ENCODE measurements around the gene SPRY1. TPM values are rescaled to one million over a fixed set of nuclear protein-coding genes. Genes with fewer than 3 reads are reported as not detected.

The SPRY1 gene
- total and polyA plus RNA-seq, 2 of the 8 experiments (the other 6 are each of a cell fraction or from before 2014, with no cell fraction given) = 11.7 to 56.2 TPM

DNA sequence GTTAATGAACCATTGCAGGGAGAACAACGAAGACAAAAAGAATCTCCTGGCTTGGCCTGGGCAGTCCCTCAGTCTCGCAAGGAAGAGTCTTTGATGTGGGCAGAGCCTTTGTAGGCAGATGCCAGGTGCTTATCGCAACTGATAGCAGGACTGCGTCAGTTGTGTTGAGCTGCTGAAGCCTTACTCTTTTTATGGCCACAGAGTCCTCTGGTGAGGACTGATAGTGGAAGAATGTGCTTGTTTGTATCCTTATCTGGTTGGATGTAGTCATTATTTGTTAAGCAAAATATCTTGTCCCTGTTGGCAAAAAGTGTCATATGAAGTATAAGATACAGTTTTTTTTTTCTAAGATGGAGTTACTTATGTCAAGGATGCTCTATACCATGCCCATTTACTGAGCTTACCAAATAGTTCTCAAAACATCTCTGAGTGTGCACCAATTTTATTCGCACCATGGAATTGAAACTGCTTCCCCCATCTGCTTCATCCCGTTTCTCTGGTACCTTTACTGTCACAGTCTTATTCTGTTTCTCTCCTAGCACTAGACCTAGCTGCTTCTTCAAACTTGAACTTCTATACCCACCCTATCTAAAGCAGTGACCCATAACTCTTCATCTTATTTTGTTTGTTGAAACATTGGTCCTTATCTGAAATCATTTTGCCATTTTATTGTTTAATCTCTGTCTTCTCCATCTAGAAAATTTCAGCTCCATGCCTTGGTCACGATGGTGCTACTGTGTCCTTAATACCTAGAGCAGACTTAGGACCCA lies 47.0 kb upstream of the SPRY1 start:
- Histone ChIP-seq H3K56ac (replicated peaks; ENCODE audit: insufficient read length, low read depth, low read length) (no peak overlapping the region), H3K36me3 (ENCODE audit: control insufficient read depth in 2 of 4, insufficient read depth in 4 of 4, low read length in 3 of 4) (no peaks in the 10 kb centered on the region), H2BK15ac (ENCODE audit: low read length) (no peak overlapping the region), H3K9ac (replicated peaks in 1 of 4; ENCODE audit: extremely low read depth in 1 of 4, low read depth in 3 of 4, low read length in 3 of 4) (no peak overlapping the region), H3K4me2 (ENCODE audit: insufficient read depth in 1 of 2, low read depth in 2 of 2, low read length in 2 of 2) (no peak overlapping the region), H3K14ac (ENCODE audit: insufficient read length) (no peak overlapping the region), H3K79me1 (ENCODE audit: low read depth, low read length) (no peaks in the 10 kb centered on the region), H2AFZ (ENCODE audit: low read length) (no peak overlapping the region), H2BK5ac (ENCODE audit: low read depth, low read length) (no peak overlapping the region), H3K9me3 (ENCODE audit: insufficient read depth in 2 of 2, low read depth in 1 of 2, low read length in 1 of 2) (no peaks in the 10 kb centered on the region), H3K27ac (ENCODE audit: low read depth, low read length) (no peak overlapping the region), H3K23ac (ENCODE audit: insufficient read length) (no peak overlapping the region), H4K8ac (ENCODE audit: extremely low read depth, insufficient read depth, low read length) (no peak overlapping the region), H2AK5ac (ENCODE audit: low read depth, low read length) (no peak overlapping the region), H2BK120ac (replicated peaks; ENCODE audit: low read depth, low read length) (no peak overlapping the region), H2BK12ac (ENCODE audit: low read depth, low read length) (no peak overlapping the region), H3K4me1 (replicated peaks in 1 of 4; ENCODE audit: control insufficient read depth in 3 of 4, insufficient read depth in 4 of 4, low read length in 3 of 4) (peaks cover 0 to 2% (median under 1%) of the 10 kb centered on the region in 4 experiments; a peak in 3 of 7 replicates), H3K4me3 (ENCODE audit: extremely low read depth in 1 of 4, insufficient read depth in 2 of 4, low read depth in 3 of 4, low read length in 4 of 4) (no peak overlapping the region), H3K27me3 (replicated peaks in 1 of 4; ENCODE audit: control insufficient read depth in 3 of 4, extremely low read depth in 1 of 4, insufficient read depth in 3 of 4, low read length in 3 of 4) (no peaks in the 10 kb centered on the region), H3K23me2 (ENCODE audit: low read depth, low read length) (no peaks in the 10 kb centered on the region), H3K18ac (ENCODE audit: extremely low read depth, low read length) (no peak overlapping the region), H3K79me2 (ENCODE audit: control insufficient read depth in 1 of 2, insufficient read depth in 2 of 2, low read length in 2 of 2) (no peaks in the 10 kb centered on the region), H2BK20ac (ENCODE audit: low read length) (no peak overlapping the region), H4K91ac (replicated peaks; ENCODE audit: insufficient read length, low read length) (peak overlapping the region; percentile 36), H4K20me1 (replicated peaks in 1 of 2; ENCODE audit: control insufficient read depth in 1 of 2, insufficient read depth in 2 of 2, low read length in 2 of 2) (no peaks in the 10 kb centered on the region), H3K4ac (replicated peaks; ENCODE audit: insufficient read length, low read depth, low read length) (no peak overlapping the region), H4K5ac (ENCODE audit: insufficient read length, low read depth, low read length) (no peak overlapping the region)
- CTCF ChIA-PET (ENCODE audit: partially characterized antibody) = interaction anchor here (0.5 to 5.3 kb wide), 24 partner anchors 9 to 915 kb away, joined by 3 to 48 read pairs (median 4); no protein-coding TSS in a partner anchor
- 88% methylated on average over 7 of the region's 7 CpGs; no CpG with 5 or more reads in 1 of the 2 experiments for WGBS, 2 experiments (ENCODE audit: extremely low coverage in 1 of 2, insufficient coverage in 1 of 2, insufficient read length in 1 of 2, insufficient replicate concordance in 2 of 2, low coverage in 1 of 2, low lambda C conversion rate in 2 of 2, missing lambda C conversion rate in 1 of 2)
- TF ChIP-seq KDM4A (IDR thresholded peaks at IDR 0.05; ENCODE audit: low read depth, low read length, severe bottlenecking) = no peak
- 0 out of 2 replicates have a peak, but pooled peaks have one; percentile 33 for TF ChIP-seq CREB1 (IDR thresholded peaks at IDR 0.05)
- POLR2A ChIA-PET (ENCODE audit: partially characterized antibody) = interaction anchor here (0.6 kb wide), 1 partner anchor 226 kb away, joined by 3 read pairs; no protein-coding TSS in a partner anchor
- DNase-seq (ENCODE audit: low read depth in 1 of 2, low spot score in 2 of 2) (no peak), FAIRE-seq (no peak)
